ENCODE data around the gene SPOCK2.

SPOCK2 gene

DNA sequence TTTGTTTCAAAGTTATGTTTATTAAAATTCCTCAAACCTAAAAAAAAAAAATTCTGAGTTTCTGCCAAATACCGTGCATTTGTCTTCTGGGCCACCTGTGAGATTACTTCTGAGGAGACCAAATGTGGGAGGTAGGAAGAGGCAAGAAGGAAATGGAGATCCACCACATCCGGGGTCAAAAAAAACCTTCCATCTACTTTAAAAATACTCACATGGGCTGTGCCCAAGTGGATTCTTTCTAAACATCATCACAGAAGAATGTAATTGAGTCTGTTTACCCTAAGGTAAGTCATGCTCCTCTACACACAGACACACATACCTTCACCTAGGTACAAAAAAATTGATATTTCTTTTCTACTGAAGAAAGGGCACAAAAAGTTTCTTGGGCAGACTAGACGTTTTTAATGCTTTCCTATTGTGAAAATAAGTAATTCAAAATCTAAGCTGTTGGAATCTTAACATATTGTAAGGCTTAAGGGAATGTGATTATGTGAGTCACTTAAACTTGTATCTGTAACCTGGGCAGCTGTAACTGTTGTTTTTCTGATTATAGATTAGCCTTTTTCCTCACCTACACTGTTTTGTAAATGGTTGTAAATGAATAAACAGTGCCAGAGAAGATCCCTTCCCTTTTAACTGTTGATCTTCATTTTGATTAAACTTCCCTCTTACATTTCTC is 19.1 kb upstream of the SPOCK2 start:
- H3K4me3 ChIP-seq (ENCODE audit: low read depth, low read length): no peak overlapping the region
- DNase-seq (ENCODE audit: low read depth): no peak
- TF ChIP-seq, protein P1, sequence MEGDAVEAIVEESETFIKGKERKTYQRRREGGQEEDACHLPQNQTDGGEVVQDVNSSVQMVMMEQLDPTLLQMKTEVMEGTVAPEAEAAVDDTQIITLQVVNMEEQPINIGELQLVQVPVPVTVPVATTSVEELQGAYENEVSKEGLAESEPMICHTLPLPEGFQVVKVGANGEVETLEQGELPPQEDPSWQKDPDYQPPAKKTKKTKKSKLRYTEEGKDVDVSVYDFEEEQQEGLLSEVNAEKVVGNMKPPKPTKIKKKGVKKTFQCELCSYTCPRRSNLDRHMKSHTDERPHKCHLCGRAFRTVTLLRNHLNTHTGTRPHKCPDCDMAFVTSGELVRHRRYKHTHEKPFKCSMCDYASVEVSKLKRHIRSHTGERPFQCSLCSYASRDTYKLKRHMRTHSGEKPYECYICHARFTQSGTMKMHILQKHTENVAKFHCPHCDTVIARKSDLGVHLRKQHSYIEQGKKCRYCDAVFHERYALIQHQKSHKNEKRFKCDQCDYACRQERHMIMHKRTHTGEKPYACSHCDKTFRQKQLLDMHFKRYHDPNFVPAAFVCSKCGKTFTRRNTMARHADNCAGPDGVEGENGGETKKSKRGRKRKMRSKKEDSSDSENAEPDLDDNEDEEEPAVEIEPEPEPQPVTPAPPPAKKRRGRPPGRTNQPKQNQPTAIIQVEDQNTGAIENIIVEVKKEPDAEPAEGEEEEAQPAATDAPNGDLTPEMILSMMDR (IDR thresholded peaks at IDR 0.05; ENCODE audit: low read depth, low read length, missing control alignments): no peak

DNA sequence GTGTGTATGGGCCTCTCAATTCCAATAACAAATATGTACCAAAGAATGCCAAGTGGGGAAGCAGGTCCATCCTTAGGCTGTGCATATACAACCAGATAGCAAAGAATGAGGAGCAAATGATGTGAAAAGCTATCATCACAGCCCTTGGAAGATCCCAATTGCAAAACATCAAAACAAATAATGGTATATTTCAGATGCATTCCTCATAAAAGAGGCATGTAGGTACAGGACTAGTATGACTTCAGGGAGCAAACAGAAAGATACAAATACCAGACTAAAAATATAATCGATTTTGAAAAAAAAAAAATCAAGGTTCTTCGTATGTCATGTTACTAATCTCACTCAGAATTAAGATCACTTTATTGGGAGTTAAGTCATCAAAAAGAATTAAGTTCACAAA is 18.5 kb upstream of the SPOCK2 start:
- no peak overlapping the region for H3K4me3 ChIP-seq (ENCODE audit: low read depth, low read length)
- TF ChIP-seq, protein P1 (IDR thresholded peaks at IDR 0.05; ENCODE audit: low read depth, low read length, missing control alignments): no peak
- no peak for DNase-seq (ENCODE audit: low read depth)

DNA sequence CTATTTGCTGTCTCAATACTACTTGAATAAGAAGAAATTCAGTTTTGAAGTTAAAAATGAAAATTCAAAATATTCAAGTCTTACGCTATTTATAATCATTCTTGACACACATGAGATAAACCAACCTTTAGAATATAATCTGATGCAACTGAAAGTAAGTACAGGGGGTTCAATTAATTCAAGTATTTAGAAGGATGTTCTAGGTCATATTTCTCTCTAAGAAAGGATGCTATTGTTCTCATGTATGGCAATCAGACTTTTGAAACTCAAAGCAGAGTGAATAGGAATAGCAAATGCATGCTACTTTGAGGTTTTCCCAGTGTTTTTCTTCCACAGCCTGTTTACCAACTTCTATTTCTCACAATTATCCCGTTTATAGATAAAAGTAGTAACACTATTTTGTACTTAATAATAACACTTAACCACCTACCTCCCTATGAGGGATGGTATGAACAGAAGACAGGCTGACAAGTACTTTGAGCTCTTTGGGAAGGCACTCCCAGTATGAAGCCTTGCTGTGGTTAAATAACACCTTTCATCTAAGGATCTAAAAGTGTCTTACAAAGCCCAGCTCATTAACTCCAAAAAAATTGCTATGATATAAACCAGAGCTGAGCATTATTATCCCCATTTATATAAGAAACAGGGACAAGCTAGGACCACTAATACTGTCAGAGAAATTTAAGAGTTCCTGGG is 18.0 kb upstream of the SPOCK2 start:
- TF ChIP-seq, protein P1 (IDR thresholded peaks at IDR 0.05; ENCODE audit: low read depth, low read length, missing control alignments): no peak

DNA sequence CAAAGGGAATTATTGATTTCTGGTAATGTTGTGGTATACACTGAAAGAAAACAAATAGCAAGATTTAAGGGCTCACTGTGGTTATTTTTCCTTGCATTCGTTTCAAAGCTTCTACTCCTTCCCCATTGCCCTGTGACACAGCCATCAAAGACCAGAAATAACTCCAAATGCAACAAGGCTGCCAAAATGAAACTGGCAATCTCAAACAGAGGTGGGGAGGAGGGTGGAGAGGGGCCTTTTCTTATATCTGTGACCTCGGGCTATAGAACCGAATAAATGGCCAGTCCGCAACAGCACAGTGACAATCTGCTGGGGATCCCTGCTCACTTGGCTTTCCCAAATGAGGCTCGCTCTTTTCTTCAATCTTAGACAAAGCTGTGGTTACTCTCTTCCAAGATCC is 17.4 kb upstream of the SPOCK2 start:
- no peak for DNase-seq (ENCODE audit: low read depth)
- H3K4me3 ChIP-seq (ENCODE audit: low read depth, low read length): no peak overlapping the region
- TF ChIP-seq, protein P1 (IDR thresholded peaks at IDR 0.05; ENCODE audit: low read depth, low read length, missing control alignments): no peak

More for the DNA sequence above, 18.0 kb upstream of the SPOCK2 start:
- DNase-seq (ENCODE audit: low read depth): no peak
- H3K4me3 ChIP-seq (ENCODE audit: low read depth, low read length): no peak overlapping the region

DNA sequence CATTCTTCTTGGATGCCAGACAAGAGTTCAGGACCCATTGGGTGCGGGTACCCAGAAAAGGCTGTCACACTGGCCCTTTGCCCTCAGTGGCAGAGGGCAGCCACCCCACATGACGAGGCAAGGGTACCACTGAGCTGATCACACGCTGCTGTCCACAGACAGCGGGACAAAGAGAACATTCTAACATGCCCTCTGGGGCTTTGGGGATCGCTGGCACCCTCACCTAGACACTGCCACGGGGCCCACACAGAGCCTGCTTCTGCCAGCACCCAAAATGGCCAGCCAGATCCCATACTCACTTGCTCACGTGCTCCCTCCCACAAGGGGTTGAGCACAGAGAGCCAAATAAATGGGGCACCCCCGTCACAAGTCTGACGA is 16.7 kb upstream of the SPOCK2 start:
- H3K4me3 ChIP-seq (ENCODE audit: low read depth, low read length): no peak overlapping the region
- TF ChIP-seq, protein P1 (IDR thresholded peaks at IDR 0.05; ENCODE audit: low read depth, low read length, missing control alignments): no peak
- DNase-seq (ENCODE audit: low read depth): no peak

DNA sequence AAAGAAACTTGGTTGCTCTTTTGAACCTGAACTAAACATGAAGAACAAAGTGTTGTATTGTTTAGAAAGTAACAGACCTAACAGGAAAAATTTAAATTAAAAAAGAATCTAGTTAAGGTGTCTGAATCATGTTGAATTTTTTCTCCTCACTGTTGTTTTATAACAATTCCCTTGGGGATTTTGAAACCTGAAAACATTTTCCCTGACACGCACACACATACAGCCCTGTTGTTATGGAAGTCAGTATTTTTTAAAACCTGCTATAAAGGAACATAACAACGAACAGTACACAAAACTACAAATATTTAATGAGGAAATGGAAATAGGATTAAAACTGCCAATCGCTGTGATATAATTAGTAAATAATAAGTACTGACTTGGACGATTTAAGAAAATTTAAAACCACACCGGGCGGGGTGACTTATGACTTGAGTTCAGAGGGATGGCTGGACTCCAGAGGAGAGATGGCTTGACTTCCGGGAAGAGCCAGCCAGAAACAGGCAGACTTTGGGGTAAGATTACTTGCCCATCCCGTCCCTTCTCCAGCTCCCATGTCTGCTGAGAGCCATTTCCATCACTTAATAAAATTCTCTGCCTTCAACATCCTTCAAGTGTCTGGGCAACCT is 16.2 kb upstream of the SPOCK2 start:
- no peak for DNase-seq (ENCODE audit: low read depth)
- TF ChIP-seq, protein P1 (IDR thresholded peaks at IDR 0.05; ENCODE audit: low read depth, low read length, missing control alignments): no peak
- no peak overlapping the region for H3K4me3 ChIP-seq (ENCODE audit: low read depth, low read length)
